A549 (cell line): ENCODE results near the gene RNF114.

ENCODE experiments used
- BCL3 ChIP-seq: fragments of >200 bp; sonication (Bioruptor Twin); formaldehyde crosslinking; IDR thresholded peaks from 3 replicates; pipeline ENCODE4 v1.6.1; 2016
- BHLHE40 ChIP-seq: IDR thresholded peaks from 2 replicates; pipeline ENCODE4 v1.6.1; 2012; ENCODE audit warnings: low read depth, low read length, inconsistent platforms
- CEBPB ChIP-seq, 2 experiments: fragments of >200 bp in 1 of 2; sonication (Bioruptor Twin) in 1 of 2; formaldehyde crosslinking in 1 of 2; IDR thresholded peaks; 2 replicates each; pipeline ENCODE4 v1.6.1; 2012 to 2016
- POLR2A ChIP-seq: IDR thresholded peaks from 2 replicates; pipeline ENCODE4 v1.6.1; 2012; ENCODE audit warnings: mild to moderate bottlenecking, low read length
- RAD21 ChIP-seq, 2 experiments: fragments of >200 bp in 1 of 2; sonication (Bioruptor Twin) in 1 of 2; formaldehyde crosslinking in 1 of 2; IDR thresholded peaks in 1 of 2; conservative IDR thresholded peaks in 1 of 2; 2 replicates in 1 of 2; 3 replicates in 1 of 2; pipeline ENCODE4 v1.6.1; 2012 to 2018; ENCODE audit warnings: inconsistent platforms in 1 of 2
- TF ChIP-seq, protein P1 (sequence below): fragments of 450-650 bp; IDR thresholded peaks from 2 replicates; pipeline ENCODE4 v1.6.1; 2014; ENCODE audit warnings: antibody characterized with exemption
- TF ChIP-seq, protein P2 (sequence below): fragments of >200 bp; sonication (Bioruptor Twin); formaldehyde crosslinking; IDR thresholded peaks from 3 replicates; pipeline ENCODE4 v1.5.1; 2016
- TF ChIP-seq, protein P3 (sequence below): fragments of 250-450 bp; sonication (Bioruptor Pico); IDR thresholded peaks from 2 replicates; pipeline ENCODE4 v1.5.0; 2020; ENCODE audit warnings: low read depth, mild to moderate bottlenecking, moderate library complexity
- TF ChIP-seq, protein P4 (sequence below): IDR thresholded peaks from 2 replicates; pipeline ENCODE4 v1.6.1; 2012

GRCh38 chr20:49987015-49987867, 51.0 kb downstream of the RNF114 start:
- TF ChIP-seq RAD21 (conservative IDR thresholded peaks at IDR 0.05 in 1 of 2, IDR thresholded peaks at IDR 0.05 in 1 of 2) (no peak), POLR2A (no peak), CEBPB (IDR thresholded peaks at IDR 0.05) (no peak), BCL3 (no peak), BHLHE40 (no peak)
- TF ChIP-seq, protein P1, sequence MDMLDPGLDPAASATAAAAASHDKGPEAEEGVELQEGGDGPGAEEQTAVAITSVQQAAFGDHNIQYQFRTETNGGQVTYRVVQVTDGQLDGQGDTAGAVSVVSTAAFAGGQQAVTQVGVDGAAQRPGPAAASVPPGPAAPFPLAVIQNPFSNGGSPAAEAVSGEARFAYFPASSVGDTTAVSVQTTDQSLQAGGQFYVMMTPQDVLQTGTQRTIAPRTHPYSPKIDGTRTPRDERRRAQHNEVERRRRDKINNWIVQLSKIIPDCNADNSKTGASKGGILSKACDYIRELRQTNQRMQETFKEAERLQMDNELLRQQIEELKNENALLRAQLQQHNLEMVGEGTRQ = no peak
- TF ChIP-seq, protein P2, sequence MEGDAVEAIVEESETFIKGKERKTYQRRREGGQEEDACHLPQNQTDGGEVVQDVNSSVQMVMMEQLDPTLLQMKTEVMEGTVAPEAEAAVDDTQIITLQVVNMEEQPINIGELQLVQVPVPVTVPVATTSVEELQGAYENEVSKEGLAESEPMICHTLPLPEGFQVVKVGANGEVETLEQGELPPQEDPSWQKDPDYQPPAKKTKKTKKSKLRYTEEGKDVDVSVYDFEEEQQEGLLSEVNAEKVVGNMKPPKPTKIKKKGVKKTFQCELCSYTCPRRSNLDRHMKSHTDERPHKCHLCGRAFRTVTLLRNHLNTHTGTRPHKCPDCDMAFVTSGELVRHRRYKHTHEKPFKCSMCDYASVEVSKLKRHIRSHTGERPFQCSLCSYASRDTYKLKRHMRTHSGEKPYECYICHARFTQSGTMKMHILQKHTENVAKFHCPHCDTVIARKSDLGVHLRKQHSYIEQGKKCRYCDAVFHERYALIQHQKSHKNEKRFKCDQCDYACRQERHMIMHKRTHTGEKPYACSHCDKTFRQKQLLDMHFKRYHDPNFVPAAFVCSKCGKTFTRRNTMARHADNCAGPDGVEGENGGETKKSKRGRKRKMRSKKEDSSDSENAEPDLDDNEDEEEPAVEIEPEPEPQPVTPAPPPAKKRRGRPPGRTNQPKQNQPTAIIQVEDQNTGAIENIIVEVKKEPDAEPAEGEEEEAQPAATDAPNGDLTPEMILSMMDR = no peak
- TF ChIP-seq, protein P3, sequence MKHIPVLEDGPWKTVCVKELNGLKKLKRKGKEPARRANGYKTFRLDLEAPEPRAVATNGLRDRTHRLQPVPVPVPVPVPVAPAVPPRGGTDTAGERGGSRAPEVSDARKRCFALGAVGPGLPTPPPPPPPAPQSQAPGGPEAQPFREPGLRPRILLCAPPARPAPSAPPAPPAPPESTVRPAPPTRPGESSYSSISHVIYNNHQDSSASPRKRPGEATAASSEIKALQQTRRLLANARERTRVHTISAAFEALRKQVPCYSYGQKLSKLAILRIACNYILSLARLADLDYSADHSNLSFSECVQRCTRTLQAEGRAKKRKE (CRISPR knock-in tag) = no peak
- TF ChIP-seq, protein P4, sequence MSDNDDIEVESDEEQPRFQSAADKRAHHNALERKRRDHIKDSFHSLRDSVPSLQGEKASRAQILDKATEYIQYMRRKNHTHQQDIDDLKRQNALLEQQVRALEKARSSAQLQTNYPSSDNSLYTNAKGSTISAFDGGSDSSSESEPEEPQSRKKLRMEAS = no peak
